ENCODE data around the gene ARHGAP29. TPM values are rescaled to one million over a fixed set of nuclear protein-coding genes. Genes with fewer than 3 reads are reported as not detected.

The ARHGAP29 gene
- polyA plus RNA-seq, 1 experiment = 21.5 TPM

- TF ChIP-seq, protein P1, sequence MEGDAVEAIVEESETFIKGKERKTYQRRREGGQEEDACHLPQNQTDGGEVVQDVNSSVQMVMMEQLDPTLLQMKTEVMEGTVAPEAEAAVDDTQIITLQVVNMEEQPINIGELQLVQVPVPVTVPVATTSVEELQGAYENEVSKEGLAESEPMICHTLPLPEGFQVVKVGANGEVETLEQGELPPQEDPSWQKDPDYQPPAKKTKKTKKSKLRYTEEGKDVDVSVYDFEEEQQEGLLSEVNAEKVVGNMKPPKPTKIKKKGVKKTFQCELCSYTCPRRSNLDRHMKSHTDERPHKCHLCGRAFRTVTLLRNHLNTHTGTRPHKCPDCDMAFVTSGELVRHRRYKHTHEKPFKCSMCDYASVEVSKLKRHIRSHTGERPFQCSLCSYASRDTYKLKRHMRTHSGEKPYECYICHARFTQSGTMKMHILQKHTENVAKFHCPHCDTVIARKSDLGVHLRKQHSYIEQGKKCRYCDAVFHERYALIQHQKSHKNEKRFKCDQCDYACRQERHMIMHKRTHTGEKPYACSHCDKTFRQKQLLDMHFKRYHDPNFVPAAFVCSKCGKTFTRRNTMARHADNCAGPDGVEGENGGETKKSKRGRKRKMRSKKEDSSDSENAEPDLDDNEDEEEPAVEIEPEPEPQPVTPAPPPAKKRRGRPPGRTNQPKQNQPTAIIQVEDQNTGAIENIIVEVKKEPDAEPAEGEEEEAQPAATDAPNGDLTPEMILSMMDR (IDR thresholded peaks at IDR 0.05; ENCODE audit: insufficient read depth, low read depth, low read length) = no peak
- CTCF ChIA-PET = interaction anchor here (1.0 to 2.2 kb wide), 6 partner anchors 10 to 222 kb away, joined by 3 to 8 read pairs (median 4); partner anchors contain the start of gene ARHGAP29
These were observed 10.0 kb upstream of the ARHGAP29 start for GRCh38 chr1:94247138-94248094.

GRCh38 chr1:94246692-94247137 is 9.3 kb upstream of the ARHGAP29 start:
- H3K4me3 ChIP-seq (ENCODE audit: low read depth, low read length) = peak overlapping the region; percentile 84
- ChIA-PET POLR2A (no interaction called here), CTCF (interaction anchor here (0.6 to 2.2 kb wide), 6 partner anchors 9 to 221 kb away, joined by 3 to 8 read pairs (median 4); partner anchors contain the start of gene ARHGAP29)
- TF ChIP-seq, protein P1 (IDR thresholded peaks at IDR 0.05; ENCODE audit: insufficient read depth, low read depth, low read length) = no peak
- no peaks in the 10 kb centered on the region for H3K36me3 ChIP-seq (ENCODE audit: control insufficient read depth, insufficient read depth, low read length)
- DNase-seq (ENCODE audit: low read depth) = no peak
- H3K27me3 ChIP-seq (ENCODE audit: control insufficient read depth, insufficient read depth, low read length) = no peaks in the 10 kb centered on the region

More at GRCh38 chr1:94247138-94248094, 10.0 kb upstream of the ARHGAP29 start:
- peak overlapping the region; percentile 84 for H3K4me3 ChIP-seq (ENCODE audit: low read depth, low read length)
- H3K36me3 ChIP-seq (ENCODE audit: control insufficient read depth, insufficient read depth, low read length) = no peaks in the 10 kb centered on the region
- POLR2A ChIA-PET = no interaction called here
- no peak for DNase-seq (ENCODE audit: low read depth)
- H3K27me3 ChIP-seq (ENCODE audit: control insufficient read depth, insufficient read depth, low read length) = no peaks in the 10 kb centered on the region

DNA sequence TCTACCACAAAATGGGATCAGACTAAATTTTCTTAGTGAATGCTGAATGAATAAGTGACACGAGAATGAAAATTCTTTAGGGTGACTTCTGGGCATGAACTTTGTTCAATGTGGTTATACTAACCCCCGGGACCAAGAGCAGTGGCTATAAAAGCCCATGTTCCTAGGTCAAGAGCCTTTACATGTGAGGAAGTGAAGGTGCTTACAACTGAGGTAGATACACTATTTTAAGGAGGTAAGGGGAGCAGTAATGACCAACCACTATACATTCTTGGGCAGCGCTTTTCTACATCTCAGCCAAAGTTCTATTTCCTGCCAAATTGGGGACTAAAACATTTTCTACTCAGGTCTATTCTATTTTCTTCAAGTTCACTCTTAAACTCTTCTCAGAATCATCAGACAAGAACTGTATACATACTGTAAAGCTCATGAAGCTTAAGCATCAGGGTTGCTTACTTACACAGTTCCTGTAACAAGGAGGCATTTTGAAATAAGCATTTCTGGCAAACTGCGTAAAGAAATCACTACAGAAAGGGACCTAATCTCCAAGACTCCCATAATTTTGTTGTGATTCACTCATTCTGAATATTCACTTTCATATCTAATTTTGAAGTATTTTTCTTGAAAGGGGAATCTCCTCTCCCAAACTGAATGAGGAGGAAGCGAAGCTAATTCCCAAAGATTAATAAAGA is 8.5 kb upstream of the ARHGAP29 start:
- no peak for DNase-seq (ENCODE audit: low read depth)
- POLR2A ChIA-PET = no interaction called here
- TF ChIP-seq, protein P1 (IDR thresholded peaks at IDR 0.05; ENCODE audit: insufficient read depth, low read depth, low read length) = no peak

DNA sequence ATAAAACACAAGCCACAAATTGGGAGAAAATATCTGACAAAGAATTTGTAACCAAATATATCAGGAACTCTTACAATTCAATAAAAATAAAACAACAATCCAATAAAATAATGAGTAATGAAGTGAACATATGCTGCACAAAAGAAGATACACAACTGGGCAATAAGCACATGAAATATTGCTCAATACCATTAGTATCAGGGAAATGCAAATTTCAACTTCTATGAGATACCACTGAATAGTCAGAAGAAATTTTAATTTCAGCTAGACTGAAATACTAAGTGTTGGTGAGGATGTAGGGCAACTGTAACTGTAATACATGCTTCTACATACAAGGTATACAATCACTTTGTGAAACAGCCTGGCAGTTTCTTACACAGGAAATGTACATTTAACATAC is 7.4 kb upstream of the ARHGAP29 start:
- H3K4me3 ChIP-seq (ENCODE audit: low read depth, low read length) = no peak overlapping the region

More for the DNA sequence above, 8.5 kb upstream of the ARHGAP29 start:
- CTCF ChIA-PET = interaction anchor here (0.6 to 2.2 kb wide), 3 partner anchors 25 to 189 kb away, joined by 3 to 8 read pairs (median 5); no protein-coding TSS in a partner anchor
- Histone ChIP-seq H3K27me3 (ENCODE audit: control insufficient read depth, insufficient read depth, low read length) (no peaks in the 10 kb centered on the region), H3K36me3 (ENCODE audit: control insufficient read depth, insufficient read depth, low read length) (no peaks in the 10 kb centered on the region), H3K4me3 (ENCODE audit: low read depth, low read length) (peak overlapping the region; percentile 1; the same call in 1 of the 2 replicates)

More for the DNA sequence above, 7.4 kb upstream of the ARHGAP29 start:
- no peaks in the 10 kb centered on the region for H3K27me3 ChIP-seq (ENCODE audit: control insufficient read depth, insufficient read depth, low read length)
- DNase-seq (ENCODE audit: low read depth) = no peak
- H3K36me3 ChIP-seq (ENCODE audit: control insufficient read depth, insufficient read depth, low read length) = no peaks in the 10 kb centered on the region
- ChIA-PET CTCF (no interaction called here), POLR2A (no interaction called here)
- TF ChIP-seq, protein P1 (IDR thresholded peaks at IDR 0.05; ENCODE audit: insufficient read depth, low read depth, low read length) = no peak
